ENCODE results near the gene MYL9. TPM values are rescaled to one million over a fixed set of nuclear protein-coding genes. Genes with fewer than 3 reads are reported as not detected.

MYL9 gene
- total RNA-seq, 4 donors from 2014 or later: 34.2 to 99.0 (median 58.2) TPM

DNA sequence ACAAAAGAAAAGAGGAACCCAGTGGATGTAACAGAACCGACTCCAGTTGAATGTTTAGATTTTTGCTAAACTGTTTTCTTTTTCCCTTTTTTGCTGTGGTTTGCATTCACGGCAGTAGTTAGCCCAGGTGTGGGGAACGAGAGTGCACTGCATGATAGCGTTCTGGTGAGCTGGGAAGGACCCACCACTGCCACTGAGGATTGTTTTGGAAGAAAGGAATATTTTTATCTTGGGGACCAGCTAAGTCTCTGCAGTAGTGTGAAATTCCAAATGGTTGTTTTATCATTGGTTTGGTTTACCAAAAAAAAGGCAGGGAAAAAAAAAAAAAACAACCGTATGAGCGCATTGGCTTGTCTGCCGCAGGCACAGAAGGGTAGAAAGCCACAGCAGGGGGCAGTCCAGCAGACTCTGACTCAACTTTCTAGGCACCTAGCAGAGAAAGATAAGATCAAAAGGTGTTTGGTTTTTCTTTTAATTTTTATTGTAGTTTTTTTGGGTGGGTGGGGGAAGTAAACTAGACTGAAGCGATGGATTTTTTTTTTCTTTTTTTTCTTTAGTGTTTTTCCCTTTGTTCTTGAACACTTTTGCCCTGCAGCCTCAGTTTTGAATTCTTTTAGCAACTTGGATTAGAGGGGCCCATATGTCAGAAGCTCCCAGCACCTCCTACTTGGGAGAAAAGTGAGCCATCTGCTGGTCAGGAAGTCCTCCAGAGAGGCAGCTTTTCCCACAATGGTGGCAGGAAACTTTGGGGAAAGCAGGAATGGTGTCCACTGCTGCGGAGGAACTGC, 50.7 kb downstream of the MYL9 start:
- peaks cover 0 to 4% (median 0%) of the 10 kb centered on the region in 3 donors for H3K36me3 ChIP-seq
- peaks cover 0 to 11% (median 5%) of the 10 kb centered on the region in 4 donors for H3K4me1 ChIP-seq
- TF ChIP-seq POLR2A (IDR thresholded peaks at IDR 0.05): no peak
- TF ChIP-seq CTCF (IDR thresholded peaks at IDR 0.05): peak in 4 of 6 experiments; percentile 16 to 32 (median 26)
- H3K4me3 ChIP-seq: no peak overlapping the region
- no peak for DNase-seq
- peak overlapping the region in 1 of 4 donors; percentile 13 for H3K27ac ChIP-seq
- H3K27me3 ChIP-seq: no peaks in the 10 kb centered on the region
- no peaks in the 10 kb centered on the region for H3K9me3 ChIP-seq

DNA sequence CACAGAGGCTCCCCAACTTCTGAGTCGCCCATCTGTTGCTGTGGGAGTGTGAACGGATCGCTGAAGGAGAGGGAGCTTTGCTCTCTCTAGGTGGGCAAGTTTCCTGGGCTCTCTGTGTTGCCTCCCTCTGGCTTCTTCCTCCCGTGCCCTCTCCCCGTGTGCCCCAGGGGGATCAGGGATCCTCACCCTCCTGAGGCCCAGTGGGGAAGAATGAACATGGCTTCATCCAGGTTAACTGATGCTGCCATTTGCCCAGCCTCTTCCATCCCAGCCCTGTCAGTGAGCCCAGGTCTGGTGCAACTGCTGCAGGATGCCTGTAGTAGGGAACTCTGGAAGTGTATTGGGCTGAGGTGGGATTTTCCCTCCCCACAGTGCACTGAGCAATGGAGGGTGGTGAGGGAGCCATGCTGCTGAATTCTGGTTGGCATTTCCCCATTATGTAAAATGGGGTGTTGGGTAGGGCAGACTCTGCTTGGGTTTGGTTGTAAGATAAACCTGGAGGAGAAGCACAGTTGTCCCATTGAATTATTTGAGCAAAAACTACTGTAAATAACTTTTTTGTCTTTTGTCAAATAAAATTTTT, 52.1 kb downstream of the MYL9 start:
- H3K27ac ChIP-seq: peak overlapping the region in 2 of 4 donors; percentile 57 to 76
- H3K36me3 ChIP-seq: peaks cover 0 to 4% (median 0%) of the 10 kb centered on the region in 3 donors
- peaks cover 0 to 11% (median 5%) of the 10 kb centered on the region in 4 donors for H3K4me1 ChIP-seq
- no peak for TF ChIP-seq POLR2A (IDR thresholded peaks at IDR 0.05)
- TF ChIP-seq CTCF (IDR thresholded peaks at IDR 0.05): no peak
- H3K27me3 ChIP-seq: no peaks in the 10 kb centered on the region
- no peak for DNase-seq
- no peaks in the 10 kb centered on the region for H3K9me3 ChIP-seq
- no peak overlapping the region for H3K4me3 ChIP-seq

DNA sequence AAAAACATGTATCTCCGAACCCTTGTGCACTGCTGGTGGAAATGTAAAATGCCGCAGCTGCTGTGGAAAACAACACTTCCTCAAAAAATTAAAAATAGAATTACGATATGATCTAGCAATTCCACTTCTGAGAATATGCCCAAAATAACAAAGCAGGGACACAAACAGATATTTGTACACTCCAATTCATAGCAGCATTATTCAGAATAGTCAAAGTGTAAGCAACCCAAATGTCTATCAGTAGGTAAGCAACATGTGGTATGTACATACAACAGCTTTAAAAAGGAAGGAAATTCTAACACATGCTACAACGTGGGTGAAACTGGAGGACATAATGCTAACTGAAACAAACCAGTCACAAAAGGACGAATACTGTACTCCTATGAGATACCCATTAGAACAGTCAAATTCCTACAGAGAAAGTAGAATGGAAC, 58.6 kb downstream of the MYL9 start:
- Histone ChIP-seq H3K27me3 (no peaks in the 10 kb centered on the region), H3K9me3 (no peaks in the 10 kb centered on the region), H3K4me3 (no peak overlapping the region), H3K36me3 (no peaks in the 10 kb centered on the region), H3K27ac (peak overlapping the region in 1 of 4 donors; percentile 52), H3K4me1 (peaks cover 0 to 10% (median 6%) of the 10 kb centered on the region in 4 donors)
- no peak for TF ChIP-seq POLR2A (IDR thresholded peaks at IDR 0.05)
- TF ChIP-seq CTCF (IDR thresholded peaks at IDR 0.05): no peak
- DNase-seq: no peak

Small RNA genes lying within 50 kb of the gene (small RNA-seq; reads per million reads assigned to genes)
- 0 reads per million in 2 donors for gene RF00017

Other genes with a start within 250 kb of the MYL9 start
- 10 to 100 TPM; 44.5 to 70.1 (median 59.0) TPM for gene DLGAP4, start 235.2 kb upstream of the MYL9 start, total RNA-seq
- gene TGIF2, start 32.1 kb downstream of the MYL9 start, total RNA-seq: 1 to 10 TPM; 2.6 to 8.4 (median 4.5) TPM
- gene RAB5IF, start 64.3 kb downstream of the MYL9 start, total RNA-seq: 100 to 1,000 TPM in 2 of 4 donors, 10 to 100 TPM in 2; 55.6 to 193 (median 105) TPM
- 1 to 10 TPM; 2.8 to 5.0 (median 3.6) TPM for gene SLA2, start 104.7 kb downstream of the MYL9 start, total RNA-seq
- 10 to 100 TPM; 12.6 to 28.4 (median 22.6) TPM for gene NDRG3, start 204.6 kb downstream of the MYL9 start, total RNA-seq
- gene DSN1, start 232.2 kb downstream of the MYL9 start, total RNA-seq: 10 to 100 TPM in 3 of 4 donors, 1 to 10 TPM in 1; 7.5 to 26.4 (median 13.3) TPM

All from Peyer's patch (tissue), 4 donors.